GM12864 (cell line): Measurements from ENCODE around the gene NOP58.
"Not testable (repeated sequence)": the region's sequence is repeated elsewhere in the genome, so short reads cannot be mapped to it uniquely, and the experiment has no call there.

ENCODE experiments used
- DNase-seq: peaks from one replicate; pipeline ENCODE4 v3.0.0-alpha.2; 2011; ENCODE audit warnings: low read depth
- H3K4me3 ChIP-seq: 2 replicates; pipeline ENCODE4 v1.5.1; 2011; ENCODE audit warnings: mild to moderate bottlenecking, low read depth, low read length, control low read depth
- TF ChIP-seq, protein P1 (sequence below): IDR thresholded peaks from 2 replicates; pipeline ENCODE4 v1.5.1; 2011; ENCODE audit warnings: low read depth, mild to moderate bottlenecking, moderate library complexity, low read length, control low read depth, inconsistent platforms; ENCODE audit errors: missing control alignments

The NOP58 gene

DNA sequence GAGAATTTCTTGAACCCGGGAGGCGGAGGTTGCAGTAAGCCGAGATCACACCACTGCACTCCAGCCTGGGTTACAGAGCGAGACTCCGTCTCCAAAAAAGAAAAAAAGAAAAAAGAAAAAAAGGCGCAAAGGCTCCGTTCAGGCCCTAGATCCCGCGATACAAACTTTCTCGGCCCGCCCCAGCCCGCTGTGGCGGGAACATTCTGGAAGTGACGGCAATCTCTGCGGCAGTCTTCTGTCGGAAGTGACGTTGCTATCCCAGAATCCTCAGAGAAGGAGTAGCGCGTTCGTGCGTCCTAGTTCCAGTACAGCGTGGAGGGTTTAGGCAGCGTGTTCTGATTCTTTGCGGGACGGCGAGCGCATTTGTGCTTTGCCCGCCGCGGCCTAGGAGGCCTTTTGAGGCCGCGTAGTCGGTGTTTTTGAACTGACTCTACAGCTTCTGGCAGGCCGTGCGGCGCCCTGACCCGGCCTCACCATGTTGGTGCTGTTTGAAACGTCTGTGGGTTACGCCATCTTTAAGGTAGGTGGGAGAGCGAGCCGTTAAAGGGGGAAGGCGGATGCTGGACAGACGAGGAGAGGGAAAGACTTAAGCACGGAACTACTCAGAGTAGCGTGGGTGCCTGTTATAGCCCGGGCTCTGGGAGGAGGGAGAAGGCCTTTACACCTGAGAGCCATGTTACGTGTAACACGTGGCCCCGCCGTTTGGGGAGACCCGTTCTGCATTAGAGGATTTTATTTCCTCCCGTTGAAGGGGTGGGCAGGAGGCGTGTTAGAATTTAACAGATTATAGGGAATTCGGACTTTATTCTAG, at the start of gene NOP58:
Gene NOP58, plus strand, starts transcription at position 297 of the 811 bp plus-strand sequence. Its CDS starts 179 bp downstream, at position 476.
- peak within 1 kb of the TSS; percentile 99 for H3K4me3 ChIP-seq
- peak; percentile 85 for DNase-seq
- TF ChIP-seq, protein P1, sequence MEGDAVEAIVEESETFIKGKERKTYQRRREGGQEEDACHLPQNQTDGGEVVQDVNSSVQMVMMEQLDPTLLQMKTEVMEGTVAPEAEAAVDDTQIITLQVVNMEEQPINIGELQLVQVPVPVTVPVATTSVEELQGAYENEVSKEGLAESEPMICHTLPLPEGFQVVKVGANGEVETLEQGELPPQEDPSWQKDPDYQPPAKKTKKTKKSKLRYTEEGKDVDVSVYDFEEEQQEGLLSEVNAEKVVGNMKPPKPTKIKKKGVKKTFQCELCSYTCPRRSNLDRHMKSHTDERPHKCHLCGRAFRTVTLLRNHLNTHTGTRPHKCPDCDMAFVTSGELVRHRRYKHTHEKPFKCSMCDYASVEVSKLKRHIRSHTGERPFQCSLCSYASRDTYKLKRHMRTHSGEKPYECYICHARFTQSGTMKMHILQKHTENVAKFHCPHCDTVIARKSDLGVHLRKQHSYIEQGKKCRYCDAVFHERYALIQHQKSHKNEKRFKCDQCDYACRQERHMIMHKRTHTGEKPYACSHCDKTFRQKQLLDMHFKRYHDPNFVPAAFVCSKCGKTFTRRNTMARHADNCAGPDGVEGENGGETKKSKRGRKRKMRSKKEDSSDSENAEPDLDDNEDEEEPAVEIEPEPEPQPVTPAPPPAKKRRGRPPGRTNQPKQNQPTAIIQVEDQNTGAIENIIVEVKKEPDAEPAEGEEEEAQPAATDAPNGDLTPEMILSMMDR: no peak

- TF ChIP-seq, protein P1: no peak
- H3K4me3 ChIP-seq: no peak overlapping the region
- no peak for DNase-seq
Measured at GRCh38 chr2:202221873-202222272, 43.7 kb upstream of the NOP58 start.

- peak overlapping the region; percentile 88 for H3K4me3 ChIP-seq
- TF ChIP-seq, protein P1: peak; percentile 7
- no peak for DNase-seq
Measured at GRCh38 chr2:202237787-202238233, 27.8 kb upstream of the NOP58 start.

DNA sequence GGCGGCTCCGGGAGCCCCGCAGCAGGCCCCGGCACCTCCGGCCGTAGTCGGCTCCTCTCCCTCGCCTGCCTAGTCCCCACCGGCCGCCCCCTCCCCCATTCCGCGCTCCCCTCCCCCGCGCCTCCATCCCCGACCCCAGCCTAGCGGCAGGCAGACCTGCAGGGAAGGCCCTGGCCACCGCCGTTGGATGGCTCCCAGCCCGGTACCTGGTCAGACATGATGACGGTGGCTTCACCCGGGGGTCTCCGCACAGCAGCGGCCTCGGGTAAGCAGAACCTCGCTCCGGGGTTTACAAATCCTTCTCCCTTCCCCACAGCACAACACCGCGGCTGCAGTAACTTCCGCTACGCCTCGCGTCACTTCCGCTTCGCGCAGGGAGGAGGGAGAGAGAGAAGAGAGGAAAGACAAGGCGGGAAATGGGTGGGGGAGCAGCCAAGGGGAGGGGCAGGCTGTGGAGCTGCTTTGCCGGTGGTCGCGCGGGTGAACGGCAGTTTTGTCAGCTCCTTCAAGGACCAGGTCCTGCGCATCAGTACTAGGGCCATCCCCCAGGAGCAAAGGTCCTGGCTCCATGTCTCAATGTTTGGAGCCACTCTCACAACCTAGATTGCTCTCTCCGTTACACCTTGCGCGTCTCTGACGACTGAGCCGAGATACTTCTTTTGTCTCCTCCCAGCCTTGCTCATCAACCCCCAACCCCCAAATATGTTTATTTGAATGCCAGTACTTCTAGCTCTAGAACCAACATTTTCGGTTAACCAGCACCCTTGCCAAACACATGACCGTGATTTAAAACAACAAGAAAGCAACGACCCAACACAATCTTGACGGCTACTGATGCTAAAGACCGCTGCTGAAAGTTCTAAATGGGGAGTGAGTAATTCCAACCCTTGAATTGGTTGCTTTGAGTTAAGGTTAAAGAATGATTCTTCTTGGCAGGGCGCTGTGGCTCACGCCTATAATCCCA, 27.0 kb upstream of the NOP58 start, which contains the start of gene SUMO1:
Gene SUMO1, minus strand, starts transcription at position 364 of the 964 bp plus-strand sequence. Its CDS starts 146 bp downstream, at position 218.
- TF ChIP-seq, protein P1: no peak
- H3K4me3 ChIP-seq: peak within 1 kb of the TSS; percentile 88
- DNase-seq: peak; percentile 81

GRCh38 chr2:202247710-202248109, 17.9 kb upstream of the NOP58 start:
- not testable (repeated sequence) for H3K4me3 ChIP-seq, DNase-seq

GRCh38 chr2:202249521-202250253, 15.9 kb upstream of the NOP58 start:
- DNase-seq: no peak
- H3K4me3 ChIP-seq: no peak overlapping the region
- TF ChIP-seq, protein P1: no peak
